WERI-Rb-1 (cell line): ENCODE measurements around the gene NAMPT.

Experiments
- DNase-seq: peaks from one replicate; pipeline ENCODE4 v3.0.0-alpha.2; 2020
- H3K27ac ChIP-seq: fragments of 250-450 bp; sonication (Bioruptor Pico); 2 replicates; pipeline ENCODE4 v1.5.1; 2020; ENCODE audit warnings: mild to moderate bottlenecking, moderate library complexity
- H3K27me3 ChIP-seq: fragments of 250-450 bp; sonication (Bioruptor Pico); 2 replicates; pipeline ENCODE4 v1.5.1; 2021; ENCODE audit warnings: mild to moderate bottlenecking, low read depth, moderate library complexity; ENCODE audit not compliant: insufficient read depth, severe bottlenecking
- H3K36me3 ChIP-seq: fragments of 250-450 bp; sonication (Bioruptor Pico); 2 replicates; pipeline ENCODE4 v1.5.1; 2020; ENCODE audit warnings: mild to moderate bottlenecking, moderate library complexity
- H3K4me3 ChIP-seq: 2 replicates; pipeline ENCODE4 v1.5.1; 2011; ENCODE audit warnings: low read depth, mild to moderate bottlenecking, control low read depth, low read length
- H3K9me3 ChIP-seq: fragments of 250-450 bp; sonication (Bioruptor Pico); 2 replicates; pipeline ENCODE4 v1.5.1; 2021; ENCODE audit warnings: mild to moderate bottlenecking, moderate library complexity; ENCODE audit not compliant: severe bottlenecking
- CTCF ChIP-seq: IDR thresholded peaks from 2 replicates; pipeline ENCODE4 v1.5.1; 2011; ENCODE audit warnings: low read depth, mild to moderate bottlenecking, control low read depth, inconsistent platforms, low read length

Gene NAMPT

DNA sequence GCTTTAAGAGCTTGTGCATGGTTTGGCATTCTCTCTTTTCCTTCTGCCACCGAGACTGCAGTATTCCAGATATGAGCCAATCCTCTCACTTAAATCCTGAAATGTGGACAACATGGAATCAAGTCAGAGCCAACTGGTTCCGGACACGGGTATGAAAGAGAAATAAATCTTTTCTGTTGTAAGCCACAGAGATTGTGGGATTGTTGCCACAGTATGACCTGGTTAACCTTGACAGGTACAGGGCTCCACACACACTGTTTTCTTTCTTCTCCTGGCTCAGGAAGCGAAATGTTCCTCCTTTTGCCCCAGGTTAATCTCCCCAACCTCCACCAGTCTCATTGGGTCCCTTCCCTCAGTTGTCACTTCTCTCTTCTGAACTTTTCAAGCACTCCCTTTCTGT, 6.5 kb upstream of the NAMPT start:
- H3K27ac ChIP-seq: no peak overlapping the region

DNA sequence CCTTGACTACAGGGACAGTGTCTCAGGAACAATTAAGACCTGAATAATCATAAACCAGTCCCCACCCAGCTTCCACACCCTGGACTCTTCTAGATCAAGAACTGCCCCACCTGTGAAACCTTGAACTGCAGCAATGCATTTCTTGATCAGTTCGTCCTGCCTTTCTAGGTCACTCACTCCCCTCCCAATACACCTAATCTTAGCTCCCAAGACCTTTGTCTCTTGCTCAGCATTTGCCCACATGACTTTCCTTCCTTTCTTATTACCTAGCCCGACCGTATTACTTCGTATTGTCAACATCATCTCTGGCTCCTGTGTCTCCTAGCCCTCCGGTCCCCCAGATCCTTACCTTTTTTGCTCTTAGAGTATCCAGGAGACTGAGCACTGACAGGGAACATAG, 5.5 kb upstream of the NAMPT start:
- no peak for DNase-seq
- TF ChIP-seq CTCF: no peak
- no peaks in the 10 kb centered on the region for H3K27me3 ChIP-seq
- H3K9me3 ChIP-seq: no peaks in the 10 kb centered on the region
- H3K36me3 ChIP-seq: no peaks in the 10 kb centered on the region
- H3K4me3 ChIP-seq: no peak overlapping the region
- no peak overlapping the region for H3K27ac ChIP-seq

More for the DNA sequence above, 6.5 kb upstream of the NAMPT start:
- Histone ChIP-seq H3K36me3 (no peaks in the 10 kb centered on the region), H3K9me3 (no peaks in the 10 kb centered on the region), H3K27me3 (no peaks in the 10 kb centered on the region), H3K4me3 (no peak overlapping the region)
- no peak for DNase-seq
- no peak for TF ChIP-seq CTCF

DNA sequence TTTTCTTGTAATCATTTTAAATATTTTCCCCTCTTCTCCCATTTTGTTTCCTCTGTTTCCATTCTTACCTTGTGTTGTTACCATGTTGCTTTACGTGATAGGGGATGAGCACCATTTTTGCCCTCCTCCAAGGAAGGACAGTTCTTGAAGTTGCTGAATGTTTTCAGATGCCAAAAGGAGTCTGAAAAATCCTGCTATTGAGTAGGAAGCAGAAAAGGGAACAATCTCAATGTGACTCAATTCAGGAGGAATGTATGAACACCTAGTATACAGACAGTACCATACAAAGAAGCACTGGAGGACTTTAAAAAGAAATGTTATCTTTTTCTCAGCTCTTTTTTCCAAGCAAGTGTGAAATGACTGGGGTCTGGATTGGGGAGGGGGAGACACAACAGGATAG, 5.1 kb upstream of the NAMPT start:
- no peak for DNase-seq
- H3K27me3 ChIP-seq: no peaks in the 10 kb centered on the region
- no peak overlapping the region for H3K4me3 ChIP-seq
- H3K9me3 ChIP-seq: no peaks in the 10 kb centered on the region
- no peak for TF ChIP-seq CTCF
- H3K27ac ChIP-seq: no peak overlapping the region
- H3K36me3 ChIP-seq: no peaks in the 10 kb centered on the region

DNA sequence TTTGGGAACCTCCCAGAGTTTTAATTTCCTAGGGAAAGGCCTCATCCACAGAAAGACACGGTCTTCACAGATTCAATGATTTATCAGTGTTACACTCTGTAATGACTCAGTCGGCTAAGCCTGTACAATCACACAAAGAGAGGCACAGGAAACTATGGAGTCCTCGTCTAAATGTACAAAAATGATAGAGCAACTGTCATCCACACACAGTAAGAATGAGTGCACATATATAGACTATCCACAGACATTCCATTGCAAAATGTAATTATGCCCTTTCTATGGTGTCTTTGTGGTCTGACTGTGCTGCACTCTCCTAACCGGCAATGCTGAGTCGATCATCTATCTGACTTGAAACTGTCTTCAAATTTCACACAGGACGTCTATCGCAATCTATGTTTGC, 3.5 kb upstream of the NAMPT start:
- Histone ChIP-seq H3K9me3 (no peaks in the 10 kb centered on the region), H3K27ac (no peak overlapping the region), H3K27me3 (no peaks in the 10 kb centered on the region), H3K36me3 (no peaks in the 10 kb centered on the region), H3K4me3 (no peak overlapping the region)
- no peak for TF ChIP-seq CTCF
- DNase-seq: no peak

DNA sequence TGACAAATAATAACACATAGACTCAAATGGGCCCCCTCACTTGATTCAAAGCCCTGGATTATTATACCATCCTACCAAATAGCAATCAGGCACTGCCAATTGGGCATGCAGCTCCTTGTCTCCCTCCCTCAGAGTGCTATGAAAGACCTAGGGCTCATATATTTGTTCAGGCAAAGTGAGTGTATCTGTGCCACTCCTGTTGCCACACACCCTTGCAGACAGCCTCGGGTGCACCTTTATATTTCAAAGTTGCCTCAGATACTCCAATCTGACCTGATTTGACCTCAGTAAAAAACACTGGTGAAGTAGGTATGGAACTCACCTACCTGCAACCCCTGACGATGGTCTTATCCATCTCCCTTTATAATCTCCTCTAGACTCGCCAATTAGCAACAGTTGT, 3.0 kb upstream of the NAMPT start:
- no peak overlapping the region for H3K4me3 ChIP-seq
- no peak overlapping the region for H3K27ac ChIP-seq
- H3K36me3 ChIP-seq: no peaks in the 10 kb centered on the region
- H3K27me3 ChIP-seq: no peaks in the 10 kb centered on the region
- no peak for TF ChIP-seq CTCF
- DNase-seq: no peak
- H3K9me3 ChIP-seq: no peaks in the 10 kb centered on the region

- H3K36me3 ChIP-seq: no peaks in the 10 kb centered on the region
- no peaks in the 10 kb centered on the region for H3K9me3 ChIP-seq
- H3K27ac ChIP-seq: peak overlapping the region; percentile 87
- TF ChIP-seq CTCF: no peak
- H3K27me3 ChIP-seq: no peaks in the 10 kb centered on the region
- DNase-seq: no peak
- H3K4me3 ChIP-seq: peak overlapping the region; percentile 95
Observed at GRCh38 chr7:106285855-106286492, 1.2 kb upstream of the NAMPT start.
